Fibroblast of skin of back (primary cell): ENCODE measurements around the gene TYMP.
"Not testable (repeated sequence)": the region's sequence is repeated elsewhere in the genome, so short reads cannot be mapped to it uniquely, and the experiment has no call there.

Experiments used
- DNase-seq: peaks from one replicate; pipeline ENCODE4 v3.0.0-alpha.2; 2013

The TYMP gene

GRCh38 chr22:50523806-50524675, 5.8 kb downstream of the TYMP start:
- no peak for DNase-seq

- no peak for DNase-seq
Observed at GRCh38 chr22:50523458-50523805, 6.4 kb downstream of the TYMP start.

- DNase-seq, result no peak
Observed at GRCh38 chr22:50522806-50523438, 6.9 kb downstream of the TYMP start.

- no peak for DNase-seq
Observed at GRCh38 chr22:50522208-50522805, 7.5 kb downstream of the TYMP start.

- no peak for DNase-seq
Observed at GRCh38 chr22:50521710-50522109, 8.1 kb downstream of the TYMP start.

- DNase-seq, result no peak
Observed at GRCh38 chr22:50520826-50521453, 8.9 kb downstream of the TYMP start.

GRCh38 chr22:50520184-50520583, 9.6 kb downstream of the TYMP start:
- not testable (repeated sequence) for DNase-seq

- no peak for DNase-seq
Observed at GRCh38 chr22:50519151-50519550, 10.7 kb downstream of the TYMP start.

GRCh38 chr22:50518606-50519005, 11.2 kb downstream of the TYMP start:
- no peak for DNase-seq

- no peak for DNase-seq
Observed at GRCh38 chr22:50517495-50518260, 12.1 kb downstream of the TYMP start.

GRCh38 chr22:50516891-50517290, 12.9 kb downstream of the TYMP start:
- no peak for DNase-seq

- DNase-seq, result no peak
Observed at GRCh38 chr22:50516068-50516467, 13.7 kb downstream of the TYMP start.

GRCh38 chr22:50513175-50513574, 16.6 kb downstream of the TYMP start:
- no peak for DNase-seq

GRCh38 chr22:50508897-50509296, 20.9 kb downstream of the TYMP start:
- DNase-seq, result no peak

GRCh38 chr22:50507991-50508884, 21.6 kb downstream of the TYMP start, which contains the start of gene NCAPH2:
NCAPH2 (plus strand) TSS chr22:50508224; CDS start chr22:50508338, 114 bp downstream.
- DNase-seq, result peak; percentile 95

GRCh38 chr22:50507421-50507990, 22.3 kb downstream of the TYMP start, which contains the start of gene LMF2:
LMF2 (minus strand) TSS chr22:50507702; CDS start chr22:50507675, 27 bp downstream.
- DNase-seq, result no peak

GRCh38 chr22:50506611-50507420, 23.0 kb downstream of the TYMP start:
- no peak for DNase-seq

GRCh38 chr22:50505776-50506610, 23.8 kb downstream of the TYMP start:
- no peak for DNase-seq

- no peak for DNase-seq
Observed at GRCh38 chr22:50505276-50505775, 24.5 kb downstream of the TYMP start.
